HG03558 (cell line): ENCODE measurements around the gene ZNF135.

Source experiments
- ATAC-seq: cut with Tn5 transposase; IDR thresholded peaks from one replicate; pipeline ENCODE4 v1.9.1; 2021; ENCODE audit warnings: moderate number of reproducible peaks; ENCODE audit not compliant: unreplicated experiment; ENCODE audit errors: extremely low read depth

ZNF135 gene

GRCh38 chr19:58059003-58059670 lies at the start of gene ZNF135:
TSS of gene ZNF135 (plus strand) at chr19:58059282. CDS start at chr19:58060003, 721 bp downstream.
- no peak for ATAC-seq

DNA sequence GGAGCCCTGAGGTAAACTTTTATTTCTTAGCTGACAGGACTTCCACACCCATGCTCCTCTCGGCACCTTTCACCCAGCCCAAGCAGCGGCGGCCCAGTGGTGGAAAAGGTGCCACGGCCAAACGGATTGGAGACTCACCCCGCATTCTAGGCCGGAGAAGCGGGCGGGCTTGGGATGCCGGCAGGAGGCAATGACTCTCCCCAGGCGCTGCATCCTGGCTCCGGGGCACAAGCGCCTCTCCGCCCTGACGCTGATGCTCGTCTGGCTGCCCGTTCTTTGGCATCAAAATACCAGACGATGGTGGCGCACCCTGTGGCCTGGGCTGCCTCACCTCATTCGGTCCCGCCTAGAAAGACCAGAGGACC lies 49.8 kb upstream of the ZNF135 start:
- ATAC-seq = no peak

DNA sequence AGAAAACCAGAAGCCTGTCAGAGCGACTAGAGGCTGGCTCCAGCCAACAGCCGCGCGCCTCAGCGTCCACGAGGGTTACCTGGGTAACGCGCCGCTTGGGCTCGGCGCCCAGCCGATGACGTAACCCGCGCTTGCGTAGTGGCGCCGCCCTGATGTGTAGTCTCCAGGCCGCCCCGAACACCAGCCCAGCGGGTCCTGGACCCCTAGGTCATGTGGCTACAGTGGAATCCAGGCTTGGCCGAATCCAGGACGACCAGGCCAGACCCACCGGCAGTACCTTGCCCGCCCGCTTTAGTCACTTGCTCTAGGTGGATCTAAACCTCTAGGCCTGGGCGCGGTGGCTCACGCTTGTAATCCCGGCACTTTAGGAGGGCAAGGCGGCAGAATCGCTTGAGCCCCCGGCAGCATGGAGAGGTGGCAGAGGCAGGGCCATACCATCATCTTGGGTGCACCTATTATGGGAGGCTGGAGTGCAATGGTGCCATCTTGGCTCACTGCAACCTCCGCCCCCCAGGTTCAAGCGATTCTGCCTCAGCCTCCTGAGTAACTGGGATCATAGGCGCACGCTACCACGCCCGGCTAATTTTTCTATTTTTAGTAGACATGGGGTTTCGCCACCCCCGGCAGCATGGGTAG lies 49.3 kb upstream of the ZNF135 start:
- ATAC-seq = no peak

- no peak for ATAC-seq
These were observed 48.6 kb upstream of the ZNF135 start for GRCh38 chr19:58010507-58010906.

GRCh38 chr19:58014141-58014540 lies 44.9 kb upstream of the ZNF135 start:
- ATAC-seq = no peak

GRCh38 chr19:58020129-58020528 lies 39.0 kb upstream of the ZNF135 start:
- no peak for ATAC-seq

DNA sequence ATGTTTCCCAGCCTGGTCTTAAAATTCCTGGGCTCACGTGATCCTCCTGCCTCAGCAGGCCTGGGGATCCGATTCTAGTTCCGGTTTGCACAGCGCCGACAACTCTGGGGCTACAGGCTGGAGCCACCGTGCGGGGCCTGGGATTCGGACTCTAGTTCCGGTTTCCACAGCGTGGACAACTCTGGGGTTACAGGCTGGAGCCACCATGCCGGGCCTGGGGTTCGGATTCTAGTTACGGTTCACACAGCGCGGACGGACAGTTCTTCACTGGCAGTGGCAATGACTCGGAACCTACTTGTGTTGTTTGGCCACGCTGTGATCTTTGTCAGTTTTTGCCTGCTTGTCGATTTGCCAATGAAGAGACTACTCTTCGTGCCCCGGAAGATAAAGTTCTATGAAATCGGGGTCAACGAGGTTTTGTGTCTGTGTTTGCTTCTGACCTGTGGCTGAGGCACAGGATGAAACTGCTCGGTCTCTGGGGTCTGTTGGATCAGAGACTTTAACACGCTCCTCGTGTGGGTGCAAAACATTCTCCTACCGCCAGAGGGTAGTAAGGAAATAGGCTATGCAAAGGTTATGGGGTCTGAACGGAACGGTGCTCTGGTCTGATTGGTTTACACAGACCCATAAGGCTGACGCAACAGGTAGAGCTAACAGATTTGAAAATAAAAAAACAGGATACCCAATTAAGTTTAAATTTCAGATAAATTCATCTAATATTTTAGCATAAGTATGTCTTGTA lies 37.4 kb upstream of the ZNF135 start:
- no peak for ATAC-seq

DNA sequence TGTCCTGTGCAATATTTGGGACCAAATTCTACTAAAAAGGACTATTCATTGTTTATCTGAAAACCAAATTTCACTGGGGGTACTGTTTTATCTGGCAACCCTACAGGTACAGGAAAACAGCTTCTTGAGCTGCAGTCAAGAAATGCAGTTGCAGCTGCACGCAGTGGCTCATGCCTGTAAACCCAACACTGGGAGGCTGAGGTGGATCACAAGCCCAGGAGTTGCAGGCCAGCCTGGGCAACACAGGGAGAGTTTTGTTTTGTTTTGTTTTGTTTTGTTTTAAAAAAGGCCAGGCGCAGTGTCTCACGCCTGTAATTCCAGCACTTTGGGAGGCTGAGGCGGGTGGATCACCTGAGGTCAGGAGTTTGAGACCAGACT lies 36.8 kb upstream of the ZNF135 start:
- no peak for ATAC-seq

DNA sequence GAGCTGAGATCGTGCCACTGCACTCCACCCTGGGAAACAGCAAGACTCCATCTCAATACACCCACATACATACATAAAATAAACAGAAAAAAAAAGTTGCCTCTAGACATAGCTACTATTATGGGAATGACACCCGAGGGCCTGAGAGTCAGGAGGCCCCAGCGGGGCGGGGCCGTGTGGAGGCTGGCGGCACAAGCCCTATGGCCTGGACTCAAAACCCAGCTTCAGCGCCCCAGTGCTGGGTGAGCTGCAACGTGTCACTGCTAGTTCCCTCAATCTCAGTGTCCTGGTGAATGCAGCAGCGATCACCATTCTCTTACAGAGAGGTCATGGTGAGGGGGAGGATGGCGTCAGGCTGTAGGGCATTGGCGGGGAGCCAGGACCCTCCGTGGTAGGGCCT lies 34.4 kb upstream of the ZNF135 start:
- ATAC-seq = no peak

DNA sequence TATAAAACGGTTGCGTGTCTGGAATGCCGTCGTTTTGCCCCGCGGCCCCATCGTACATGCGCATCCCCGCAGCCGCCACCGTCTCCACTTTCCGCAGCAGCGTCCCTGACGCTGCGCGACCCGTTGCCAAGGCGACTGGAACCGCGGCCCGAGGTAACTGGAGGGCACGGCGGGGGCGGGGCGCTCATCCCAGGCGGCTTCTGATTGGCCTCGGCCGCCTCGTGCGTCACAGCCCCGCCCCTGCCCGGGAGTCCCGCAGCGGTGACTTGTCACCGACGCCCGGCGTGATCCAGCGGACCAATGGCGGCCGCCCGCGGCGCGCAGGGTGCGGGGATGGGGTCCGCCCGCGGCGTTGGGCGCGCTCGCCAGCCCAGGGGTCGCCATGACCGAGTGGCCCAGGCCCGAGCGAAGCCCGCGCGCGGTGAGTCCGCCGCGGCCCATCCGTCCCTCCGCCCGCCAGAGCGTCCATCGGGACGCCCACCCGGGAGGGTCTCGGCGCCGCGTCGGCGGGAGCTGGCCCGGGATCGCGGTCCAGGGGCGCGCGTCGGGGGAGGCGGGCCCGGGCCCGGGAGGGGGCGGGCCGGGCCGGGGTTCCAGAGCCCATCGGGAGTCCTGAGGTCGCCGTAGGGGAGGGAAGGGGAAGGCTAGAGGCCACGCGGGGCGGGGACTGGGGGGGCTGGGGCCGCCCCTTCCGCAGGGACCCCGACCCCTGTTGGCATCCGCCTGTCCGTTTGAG lies 25.2 kb upstream of the ZNF135 start, which contains the start of gene ZSCAN1:
ZSCAN1 (plus strand) TSS at position 285 of the 736 bp plus-strand sequence. CDS start 3,812 bp downstream, outside the sequence.
- no peak for ATAC-seq

DNA sequence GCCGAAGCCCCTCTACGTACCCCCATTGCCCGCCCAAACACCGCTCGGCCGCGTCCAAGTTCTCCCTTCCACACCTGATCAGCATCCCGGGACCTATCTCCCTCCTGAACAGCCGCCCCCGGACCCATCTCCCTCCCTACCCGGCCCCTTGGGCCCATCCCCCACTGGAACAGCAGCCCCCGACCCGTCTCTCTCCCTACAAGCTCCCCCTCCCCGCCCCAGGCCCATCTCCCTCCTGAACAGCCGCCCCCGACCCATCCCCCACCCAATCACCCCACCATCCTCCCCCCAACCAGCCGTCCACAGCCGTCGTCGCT lies 24.6 kb upstream of the ZNF135 start:
- ATAC-seq = no peak

DNA sequence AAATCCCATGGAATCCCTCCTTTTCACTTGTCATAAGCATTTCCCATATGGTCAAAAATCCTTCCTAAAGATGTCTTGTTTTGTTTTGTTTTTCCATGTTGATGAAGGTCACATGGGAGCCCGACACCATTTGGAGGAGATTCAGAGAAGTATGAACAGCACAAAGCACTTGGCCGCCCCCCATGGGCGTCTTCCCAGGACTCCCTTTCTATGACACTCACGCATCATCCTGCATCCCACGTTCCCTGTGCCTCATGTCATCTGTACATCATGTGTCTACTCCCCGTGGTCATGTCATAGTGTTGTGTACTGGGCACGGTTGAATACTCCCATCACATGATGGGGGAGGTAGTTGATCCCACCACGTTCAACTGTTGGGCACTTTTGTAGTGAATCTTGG lies 23.2 kb upstream of the ZNF135 start:
- ATAC-seq = no peak

GRCh38 chr19:58037927-58038687 lies 21.0 kb upstream of the ZNF135 start:
- no peak for ATAC-seq

DNA sequence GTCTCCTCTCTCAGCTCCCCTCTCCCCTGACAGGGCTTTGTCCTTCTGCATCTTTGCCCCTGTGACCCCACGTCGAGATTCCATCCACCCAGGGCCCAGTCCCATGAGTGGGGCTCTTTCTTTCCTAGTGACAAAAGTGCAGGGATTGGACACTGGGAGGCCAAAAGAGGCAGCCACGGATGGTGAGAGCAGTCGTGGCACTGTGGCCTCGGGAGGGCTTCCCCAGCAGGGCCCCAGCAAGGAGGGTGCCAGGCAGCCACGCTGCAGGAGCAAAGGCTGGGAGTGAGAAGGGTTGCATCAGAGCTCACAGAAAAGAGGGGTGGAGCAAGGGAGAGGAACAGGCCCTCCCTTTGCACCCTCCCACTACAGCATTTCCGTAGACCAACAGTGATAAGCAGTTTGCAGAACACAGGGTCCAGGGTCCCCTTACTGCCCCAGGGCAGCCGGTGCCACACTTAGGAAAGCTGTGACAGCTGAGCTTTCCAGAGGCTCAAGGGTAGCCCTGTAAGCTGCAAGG lies 20.3 kb upstream of the ZNF135 start:
- ATAC-seq = no peak

DNA sequence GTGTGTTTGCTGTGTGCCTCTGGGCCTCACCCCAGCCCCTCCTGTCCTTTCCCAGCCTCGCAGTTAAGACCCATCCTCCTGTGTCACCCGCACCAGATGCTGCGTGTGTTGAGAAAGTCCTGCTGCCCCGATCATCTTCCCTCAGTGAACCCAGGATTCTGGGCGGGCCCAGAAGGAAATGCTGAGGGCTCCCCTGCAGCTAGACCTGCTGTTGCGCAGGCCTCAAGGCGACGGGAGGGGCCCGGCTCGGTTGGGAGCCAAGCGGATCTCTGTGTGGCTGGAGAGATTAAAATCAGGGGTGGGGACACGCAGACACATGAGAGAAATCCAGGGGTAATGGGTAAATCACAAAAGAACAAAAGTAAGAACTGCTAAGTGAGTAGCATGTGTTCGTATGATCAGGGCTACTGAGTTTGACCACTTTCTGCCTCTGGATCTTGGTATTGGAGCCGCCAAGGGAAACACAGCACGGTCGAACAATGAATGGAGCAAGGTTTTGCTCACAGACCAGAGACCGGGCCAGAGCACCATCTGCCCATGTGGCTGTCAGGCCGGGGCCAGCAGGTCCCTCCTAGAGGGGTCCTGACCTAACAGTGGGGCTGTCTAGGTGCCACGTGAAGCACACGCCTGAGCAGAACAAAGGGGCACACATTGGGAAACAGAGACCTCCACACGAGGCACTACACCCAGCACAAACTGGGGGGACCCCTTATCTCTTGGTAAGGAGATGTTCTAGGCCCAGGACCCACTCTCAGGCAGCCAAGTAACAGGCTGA lies 18.1 kb upstream of the ZNF135 start:
- ATAC-seq = no peak

DNA sequence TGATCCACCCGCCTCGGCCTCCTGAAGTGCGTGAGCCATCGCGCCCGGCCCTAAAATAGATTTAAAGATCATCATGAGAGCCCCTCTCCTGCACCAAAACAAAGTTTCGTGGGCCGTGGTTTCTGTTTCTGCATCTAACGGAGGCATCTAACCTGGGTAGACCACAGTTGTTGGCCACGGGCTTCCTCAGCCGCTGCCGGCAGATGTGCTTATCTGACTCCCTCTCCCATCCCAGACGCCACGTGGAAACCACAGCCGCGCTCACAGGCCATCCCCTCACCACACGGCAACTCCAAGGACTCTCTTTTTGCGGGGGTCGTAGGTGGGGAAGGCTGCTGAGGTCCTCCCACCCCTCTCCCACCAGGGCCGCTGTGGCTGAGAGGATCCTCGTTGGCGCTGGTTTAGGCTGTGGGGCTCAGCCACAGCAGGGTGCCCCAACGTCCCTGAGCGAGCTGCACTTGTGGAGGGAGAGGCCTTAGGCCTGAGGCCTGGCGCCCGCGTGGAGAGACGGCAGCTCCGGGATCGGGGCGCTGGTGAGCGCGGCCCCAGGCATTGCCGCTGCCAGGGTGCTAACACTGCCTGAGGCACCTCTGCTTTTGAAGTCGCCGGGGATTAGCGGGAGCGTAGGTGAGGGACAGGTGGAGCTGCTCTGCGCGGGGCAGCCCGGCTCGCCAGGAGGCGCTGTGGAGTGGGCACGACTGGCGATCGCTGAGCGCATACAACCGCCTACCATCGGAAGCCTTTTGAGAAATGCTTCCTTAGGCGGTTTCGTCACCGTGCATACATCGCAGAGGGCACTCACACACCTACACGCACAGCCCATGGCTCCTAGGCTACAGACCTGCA lies 16.4 kb upstream of the ZNF135 start:
- ATAC-seq = no peak

- no peak for ATAC-seq
These were observed 14.7 kb upstream of the ZNF135 start for GRCh38 chr19:58044391-58044790.

- ATAC-seq = no peak
These were observed 14.2 kb upstream of the ZNF135 start for GRCh38 chr19:58044886-58045285.
